ENCODE measurements around the gene SF3B1. TPM values are rescaled to one million over a fixed set of nuclear protein-coding genes. Genes with fewer than 3 reads are reported as not detected.
A peak's percentile ranks its signal among the peaks of the same experiment; 100 is the strongest.

The SF3B1 gene
- polyA plus RNA-seq, 2 of the 4 experiments (the other 2 are of a cell fraction): 166 to 400 TPM

GRCh38 chr2:197453914-197454398, 19.1 kb upstream of the SF3B1 start:
- no peak for FAIRE-seq
- TF ChIP-seq JUN (IDR thresholded peaks at IDR 0.05) (no peak; a peak in 1 of 5 replicates), MYC (IDR thresholded peaks at IDR 0.05; ENCODE audit: borderline replicate concordance, low read length) (no peak), CHD4 (IDR thresholded peaks at IDR 0.05; ENCODE audit: borderline replicate concordance) (no peak), SMC3 (IDR thresholded peaks at IDR 0.05) (no peak), TP53 (CRISPR knock-in tag; IDR thresholded peaks at IDR 0.05) (no peak), BHLHE40 (IDR thresholded peaks at IDR 0.05; ENCODE audit: low read depth, low read length) (no peak), HOXA7 (CRISPR knock-in tag; IDR thresholded peaks at IDR 0.05) (no peak), CBX8 (IDR thresholded peaks at IDR 0.05) (no peak), RARB (CRISPR knock-in tag; IDR thresholded peaks at IDR 0.05) (no peak), RNF2 (IDR thresholded peaks at IDR 0.05; ENCODE audit: borderline replicate concordance, low read depth) (no peak), CHD2 (IDR thresholded peaks at IDR 0.05; ENCODE audit: low read length, partially characterized antibody) (no peak), HDAC2 (IDR thresholded peaks at IDR 0.05) (no peak), CTCF (IDR thresholded peaks at IDR 0.05) (no peak), ELK1 (IDR thresholded peaks at IDR 0.05; ENCODE audit: low read depth, low read length) (no peak), ZSCAN20 (CRISPR knock-in tag; IDR thresholded peaks at IDR 0.05) (no peak), PBX3 (IDR thresholded peaks at IDR 0.05) (no peak)
- H3K4me2 ChIP-seq: peak overlapping the region; percentile 83
- H3K9me3 ChIP-seq: no peaks in the 10 kb centered on the region
- under 1% methylated on average over 11 of the region's 11 CpGs for WGBS (ENCODE audit: missing lambda C conversion rate)
- peak; percentile 69 to 70 for ATAC-seq
- ChIA-PET POLR2A (interaction anchor here (1.3 to 3.4 kb wide), 3 partner anchors 18 to 45 kb away, joined by 3 to 50 read pairs (median 33); partner anchors contain the start of genes HSPD1, HSPE1 and SF3B1), CTCF (interaction anchor here (1.2 kb wide), 2 partner anchors 11 to 46 kb away, joined by 3 to 5 read pairs; partner anchors contain the start of gene HSPD1)
- H3K27ac ChIP-seq: peak overlapping the region; percentile 97
- peak in 1 of 2 experiments; percentile 53 for DNase-seq (ENCODE audit: low read depth in 1 of 2, low spot score in 1 of 2)
- peaks cover 22% of the 10 kb centered on the region; the same call in 2 of the 3 replicates for H3K4me1 ChIP-seq
- peak overlapping the region; percentile 83 for H3K4me3 ChIP-seq

- Histone ChIP-seq H3K9me3 (no peaks in the 10 kb centered on the region), H3K27ac (peak within 1 kb of the TSS; percentile 97), H3K4me1 (peaks cover 17% of the 10 kb centered on the region; the same call in 2 of the 3 replicates), H3K4me3 (peak within 1 kb of the TSS; percentile 83), H3K4me2 (peak within 1 kb of the TSS; percentile 94)
- CTCF ChIA-PET: interaction anchor here (0.9 to 1.2 kb wide), 4 partner anchors 10 to 46 kb away, joined by 3 to 5 read pairs (median 3); partner anchors contain the start of gene HSPD1
- DNase-seq (ENCODE audit: low read depth in 1 of 2, low spot score in 1 of 2): peak; percentile 93 to 100
- ATAC-seq: peak; percentile 95 to 96
- 2% methylated on average over 39 of the region's 70 CpGs for WGBS (ENCODE audit: missing lambda C conversion rate)
- FAIRE-seq: no peak
- POLR2A ChIA-PET: interaction anchor here (0.6 to 3.4 kb wide), 17 partner anchors 9 to 654 kb away, joined by 3 to 50 read pairs (median 3); partner anchors contain the start of genes GTF3C3, HSPD1, HSPE1 and MARS2
- TF ChIP-seq MAFK (IDR thresholded peaks at IDR 0.05; ENCODE audit: partially characterized antibody) (no peak), HOXB5 (CRISPR knock-in tag; IDR thresholded peaks at IDR 0.05) (no peak), SMC3 (IDR thresholded peaks at IDR 0.05) (no peak), FOXS1 (CRISPR knock-in tag; IDR thresholded peaks at IDR 0.05) (no peak), MYC (IDR thresholded peaks at IDR 0.05; ENCODE audit: borderline replicate concordance, low read length) (peak; percentile 67), POLR2AphosphoS2 (conservative IDR thresholded peaks at IDR 0.05; ENCODE audit: low read length) (no peak), JUN (IDR thresholded peaks at IDR 0.05) (peak; percentile 60 to 80; a peak in 2 of 5 replicates), ZC3H11A (IDR thresholded peaks at IDR 0.05) (no peak), REST (IDR thresholded peaks at IDR 0.05) (peak; percentile 19; the same call in 1 of the 2 replicates), HOXB13 (CRISPR knock-in tag; IDR thresholded peaks at IDR 0.05; ENCODE audit: low read depth) (no peak), HEYL (CRISPR knock-in tag; IDR thresholded peaks at IDR 0.05) (no peak), CTCF (IDR thresholded peaks at IDR 0.05) (no peak), KDM5A (IDR thresholded peaks at IDR 0.05) (0 out of 2 replicates have a peak, but pooled peaks have one; percentile 29)
Observed at GRCh38 chr2:197453123-197453913, 18.5 kb upstream of the SF3B1 start, which contains the start of gene COQ10B. COQ10B (plus strand) TSS chr2:197453552; CDS start chr2:197453561, 9 bp downstream.

Data from A549 (cell line).